ENCODE measurements around the gene GMPS.
"Not testable (repeated sequence)": the region's sequence is repeated elsewhere in the genome, so short reads cannot be mapped to it uniquely, and the experiment has no call there.

Gene GMPS

DNA sequence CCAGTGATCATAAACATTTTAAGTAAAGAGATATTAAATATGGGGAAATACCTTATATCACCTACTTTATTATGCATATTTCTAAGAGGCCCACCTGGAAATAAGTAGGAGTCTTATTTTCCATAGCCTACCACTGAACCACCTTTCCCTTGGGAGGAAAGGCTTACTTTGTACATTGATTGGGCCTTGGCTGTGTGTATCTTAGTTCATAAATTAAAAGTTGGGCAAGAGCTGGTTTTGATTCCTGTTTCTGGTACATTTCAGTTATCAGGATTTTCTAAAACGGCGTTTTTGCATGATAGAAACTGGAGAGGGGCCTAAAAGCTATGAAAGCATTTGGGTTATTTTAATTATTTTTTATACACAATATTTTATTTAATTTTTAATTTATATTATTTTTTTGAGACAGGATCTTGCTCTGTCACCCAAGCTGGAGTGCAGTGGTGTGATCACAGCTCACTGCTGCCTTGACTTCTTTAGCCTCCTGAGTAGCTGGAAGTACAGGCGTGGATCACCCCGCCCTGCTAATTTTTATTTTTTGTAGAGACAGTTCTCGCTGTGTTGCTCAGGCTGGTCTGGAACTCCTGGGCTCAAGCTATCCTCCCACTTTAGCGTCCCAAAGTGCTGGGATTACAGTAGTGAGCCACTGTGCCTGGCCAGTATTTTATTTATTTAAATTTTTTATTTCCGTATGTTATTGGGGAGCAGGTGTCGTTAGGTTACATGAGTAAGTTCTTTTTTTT lies 2.6 kb downstream of the GMPS start:
- peak overlapping the region; percentile 84 for H3K4me3 ChIP-seq (ENCODE audit: low read depth, low read length)
- H2AFZ ChIP-seq (ENCODE audit: low read length, unreplicated experiment), result no peak overlapping the region
- H3K4me1 ChIP-seq (ENCODE audit: control insufficient read depth, insufficient read depth, low read length, unreplicated experiment), result peaks cover 19% of the 10 kb centered on the region
- H3K36me3 ChIP-seq (ENCODE audit: insufficient read depth, low read length), result no peaks in the 10 kb centered on the region
- no peaks in the 10 kb centered on the region for H3K27me3 ChIP-seq (ENCODE audit: insufficient read depth, low read length)
- peaks cover 74% of the 10 kb centered on the region for H3K79me2 ChIP-seq (ENCODE audit: control insufficient read depth, insufficient read depth, low read length, unreplicated experiment)
- no peak overlapping the region for H3K27ac ChIP-seq (ENCODE audit: low read depth, low read length)

DNA sequence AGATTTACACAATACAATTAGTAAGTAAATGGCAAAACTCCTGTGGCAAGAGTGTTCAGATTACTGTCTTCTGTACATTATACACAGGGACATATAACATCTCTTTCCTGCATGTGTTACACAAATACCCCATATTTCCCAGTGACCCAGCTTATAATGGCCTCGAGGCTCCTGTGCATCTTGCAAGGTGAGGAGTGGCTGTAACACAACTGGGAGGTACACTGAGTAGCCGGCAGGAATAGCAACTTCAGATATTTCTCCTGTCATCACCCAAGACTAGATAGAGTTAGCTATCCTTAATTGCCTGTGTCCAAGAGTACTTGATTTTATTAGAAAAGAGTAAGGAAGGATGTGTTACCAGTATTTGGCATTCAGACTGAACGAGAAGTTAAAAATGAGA lies 5.6 kb downstream of the GMPS start:
- Histone ChIP-seq H3K4me1 (ENCODE audit: control insufficient read depth, insufficient read depth, low read length, unreplicated experiment) (peaks cover 13% of the 10 kb centered on the region), H3K27ac (ENCODE audit: low read depth, low read length) (no peak overlapping the region), H2AFZ (ENCODE audit: low read length, unreplicated experiment) (no peak overlapping the region), H3K4me3 (ENCODE audit: low read depth, low read length) (no peak overlapping the region), H3K79me2 (ENCODE audit: control insufficient read depth, insufficient read depth, low read length, unreplicated experiment) (peaks cover 98% of the 10 kb centered on the region), H3K36me3 (ENCODE audit: insufficient read depth, low read length) (no peaks in the 10 kb centered on the region), H3K27me3 (ENCODE audit: insufficient read depth, low read length) (no peaks in the 10 kb centered on the region)

DNA sequence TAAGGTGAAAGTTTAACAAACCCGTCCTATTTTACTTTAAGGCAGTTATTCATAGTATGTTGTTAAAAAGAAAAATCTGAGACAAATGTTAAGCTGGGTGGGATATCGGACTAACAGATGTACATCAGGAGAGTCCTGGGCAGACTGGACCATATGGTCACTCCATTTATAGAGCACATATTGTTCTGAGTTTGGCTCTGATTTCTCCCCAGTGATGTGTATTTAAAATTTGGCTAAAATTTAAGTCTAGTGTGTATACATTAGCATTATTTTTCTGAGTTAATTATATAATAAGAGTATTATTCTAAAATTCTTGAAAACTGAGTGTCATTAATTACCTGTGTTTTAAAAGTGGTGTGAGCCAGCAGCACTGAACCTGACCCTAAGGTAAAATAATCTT lies 6.1 kb downstream of the GMPS start:
- H3K79me2 ChIP-seq (ENCODE audit: control insufficient read depth, insufficient read depth, low read length, unreplicated experiment), result peaks cover 98% of the 10 kb centered on the region
- no peak overlapping the region for H3K4me3 ChIP-seq (ENCODE audit: low read depth, low read length)
- H3K4me1 ChIP-seq (ENCODE audit: control insufficient read depth, insufficient read depth, low read length, unreplicated experiment), result peaks cover 13% of the 10 kb centered on the region
- no peaks in the 10 kb centered on the region for H3K36me3 ChIP-seq (ENCODE audit: insufficient read depth, low read length)
- H3K27ac ChIP-seq (ENCODE audit: low read depth, low read length), result no peak overlapping the region
- H2AFZ ChIP-seq (ENCODE audit: low read length, unreplicated experiment), result no peak overlapping the region
- no peaks in the 10 kb centered on the region for H3K27me3 ChIP-seq (ENCODE audit: insufficient read depth, low read length)

DNA sequence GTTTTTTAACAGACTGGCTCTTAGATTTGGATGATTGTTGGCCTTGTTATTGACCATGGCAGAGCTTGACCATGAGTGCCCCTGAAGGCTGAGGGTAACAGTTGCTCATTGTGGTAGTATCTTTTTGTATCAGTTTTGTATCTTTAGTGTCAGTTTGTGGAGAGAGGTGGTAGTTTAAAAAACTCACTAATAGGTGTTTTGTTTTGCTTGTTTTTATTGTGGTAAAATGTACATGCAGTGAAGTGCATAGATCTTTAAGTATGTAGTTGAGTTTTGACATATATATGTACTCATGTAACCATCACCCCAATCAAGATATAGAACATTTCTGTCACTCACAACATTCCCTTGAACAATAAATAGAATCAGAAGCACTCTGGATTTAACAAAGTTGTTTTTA lies 9.8 kb downstream of the GMPS start:
- Histone ChIP-seq H3K27me3 (ENCODE audit: insufficient read depth, low read length) (no peaks in the 10 kb centered on the region), H3K27ac (ENCODE audit: low read depth, low read length) (no peak overlapping the region), H3K79me2 (ENCODE audit: control insufficient read depth, insufficient read depth, low read length, unreplicated experiment) (peaks cover 89% of the 10 kb centered on the region), H2AFZ (ENCODE audit: low read length, unreplicated experiment) (no peak overlapping the region), H3K4me1 (ENCODE audit: control insufficient read depth, insufficient read depth, low read length, unreplicated experiment) (peaks cover under 1% of the 10 kb centered on the region), H3K36me3 (ENCODE audit: insufficient read depth, low read length) (no peaks in the 10 kb centered on the region), H3K4me3 (ENCODE audit: low read depth, low read length) (no peak overlapping the region)

GRCh38 chr3:155884292-155884691 lies 13.8 kb downstream of the GMPS start:
- H3K4me3 ChIP-seq (ENCODE audit: low read depth, low read length), result no peak overlapping the region
- H3K4me1 ChIP-seq (ENCODE audit: control insufficient read depth, insufficient read depth, low read length, unreplicated experiment), result peaks cover 6% of the 10 kb centered on the region
- H3K79me2 ChIP-seq (ENCODE audit: control insufficient read depth, insufficient read depth, low read length, unreplicated experiment), result peaks cover 85% of the 10 kb centered on the region
- H2AFZ ChIP-seq (ENCODE audit: low read length, unreplicated experiment), result no peak overlapping the region
- no peak overlapping the region for H3K27ac ChIP-seq (ENCODE audit: low read depth, low read length)
- no peaks in the 10 kb centered on the region for H3K27me3 ChIP-seq (ENCODE audit: insufficient read depth, low read length)
- H3K36me3 ChIP-seq (ENCODE audit: insufficient read depth, low read length), result no peaks in the 10 kb centered on the region

- Histone ChIP-seq H3K4me1 (ENCODE audit: control insufficient read depth, insufficient read depth, low read length, unreplicated experiment) (peaks cover 15% of the 10 kb centered on the region), H3K79me2 (ENCODE audit: control insufficient read depth, insufficient read depth, low read length, unreplicated experiment) (peaks cover 84% of the 10 kb centered on the region), H3K27me3 (ENCODE audit: insufficient read depth, low read length) (no peaks in the 10 kb centered on the region), H3K4me3 (ENCODE audit: low read depth, low read length) (no peak overlapping the region), H2AFZ (ENCODE audit: low read length, unreplicated experiment) (no peak overlapping the region), H3K27ac (ENCODE audit: low read depth, low read length) (no peak overlapping the region), H3K36me3 (ENCODE audit: insufficient read depth, low read length) (no peaks in the 10 kb centered on the region)
These were observed 14.8 kb downstream of the GMPS start for GRCh38 chr3:155885292-155885691.

GRCh38 chr3:155886348-155886747 lies 15.9 kb downstream of the GMPS start:
- peaks cover 20% of the 10 kb centered on the region for H3K4me1 ChIP-seq (ENCODE audit: control insufficient read depth, insufficient read depth, low read length, unreplicated experiment)
- not testable (repeated sequence) for H3K27ac ChIP-seq (ENCODE audit: low read depth, low read length); H3K36me3 ChIP-seq (ENCODE audit: insufficient read depth, low read length); H3K27me3 ChIP-seq (ENCODE audit: insufficient read depth, low read length); H3K4me3 ChIP-seq (ENCODE audit: low read depth, low read length); H2AFZ ChIP-seq (ENCODE audit: low read length, unreplicated experiment)
- peaks cover 82% of the 10 kb centered on the region for H3K79me2 ChIP-seq (ENCODE audit: control insufficient read depth, insufficient read depth, low read length, unreplicated experiment)

GRCh38 chr3:155886915-155887314 lies 16.5 kb downstream of the GMPS start:
- Histone ChIP-seq H2AFZ (ENCODE audit: low read length, unreplicated experiment) (no peak overlapping the region), H3K4me3 (ENCODE audit: low read depth, low read length) (no peak overlapping the region), H3K27ac (ENCODE audit: low read depth, low read length) (no peak overlapping the region), H3K27me3 (ENCODE audit: insufficient read depth, low read length) (no peaks in the 10 kb centered on the region), H3K79me2 (ENCODE audit: control insufficient read depth, insufficient read depth, low read length, unreplicated experiment) (peaks cover 80% of the 10 kb centered on the region), H3K36me3 (ENCODE audit: insufficient read depth, low read length) (no peaks in the 10 kb centered on the region), H3K4me1 (ENCODE audit: control insufficient read depth, insufficient read depth, low read length, unreplicated experiment) (peaks cover 20% of the 10 kb centered on the region)

- H3K4me3 ChIP-seq (ENCODE audit: low read depth, low read length), result no peak overlapping the region
- peaks cover 77% of the 10 kb centered on the region for H3K79me2 ChIP-seq (ENCODE audit: control insufficient read depth, insufficient read depth, low read length, unreplicated experiment)
- H2AFZ ChIP-seq (ENCODE audit: low read length, unreplicated experiment), result no peak overlapping the region
- peaks cover 5% of the 10 kb centered on the region; the same call in 1 of the 2 replicates for H3K36me3 ChIP-seq (ENCODE audit: insufficient read depth, low read length)
- peaks cover 20% of the 10 kb centered on the region for H3K4me1 ChIP-seq (ENCODE audit: control insufficient read depth, insufficient read depth, low read length, unreplicated experiment)
- H3K27ac ChIP-seq (ENCODE audit: low read depth, low read length), result no peak overlapping the region
- no peaks in the 10 kb centered on the region for H3K27me3 ChIP-seq (ENCODE audit: insufficient read depth, low read length)
These were observed 18.8 kb downstream of the GMPS start for GRCh38 chr3:155889212-155889611.

- no peak overlapping the region for H3K4me3 ChIP-seq (ENCODE audit: low read depth, low read length)
- H3K36me3 ChIP-seq (ENCODE audit: insufficient read depth, low read length), result peaks cover 12% of the 10 kb centered on the region; the same call in 1 of the 2 replicates
- H2AFZ ChIP-seq (ENCODE audit: low read length, unreplicated experiment), result no peak overlapping the region
- H3K79me2 ChIP-seq (ENCODE audit: control insufficient read depth, insufficient read depth, low read length, unreplicated experiment), result peaks cover 70% of the 10 kb centered on the region
- no peaks in the 10 kb centered on the region for H3K27me3 ChIP-seq (ENCODE audit: insufficient read depth, low read length)
- H3K4me1 ChIP-seq (ENCODE audit: control insufficient read depth, insufficient read depth, low read length, unreplicated experiment), result peaks cover 20% of the 10 kb centered on the region
- no peak overlapping the region for H3K27ac ChIP-seq (ENCODE audit: low read depth, low read length)
These were observed 19.5 kb downstream of the GMPS start for GRCh38 chr3:155889952-155890351.

DNA sequence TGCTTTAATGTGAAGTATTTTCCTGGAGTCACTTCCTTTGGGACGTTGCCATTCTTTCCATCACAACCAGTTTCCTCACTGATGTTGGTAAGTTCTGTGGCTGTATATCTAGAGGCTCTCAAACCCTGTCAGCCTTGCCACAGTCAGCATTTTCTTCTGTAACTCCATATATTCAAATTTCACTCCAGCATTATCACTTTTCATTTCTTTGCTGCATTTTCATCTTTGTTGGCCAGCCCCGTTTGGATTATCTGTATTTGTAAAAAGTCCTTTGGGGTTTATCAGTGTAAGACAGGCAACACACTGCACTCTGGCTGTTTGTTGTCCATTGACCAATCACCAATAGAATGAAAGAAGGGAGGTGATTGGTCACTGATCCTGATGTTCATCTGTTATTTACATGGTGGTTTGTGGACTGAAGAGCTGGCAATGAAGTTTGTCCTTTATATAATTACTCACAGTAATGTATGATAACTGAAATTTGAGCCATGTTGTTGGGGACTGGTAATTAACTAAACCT lies 20.3 kb downstream of the GMPS start:
- Histone ChIP-seq H3K79me2 (ENCODE audit: control insufficient read depth, insufficient read depth, low read length, unreplicated experiment) (peaks cover 62% of the 10 kb centered on the region), H2AFZ (ENCODE audit: low read length, unreplicated experiment) (no peak overlapping the region), H3K27me3 (ENCODE audit: insufficient read depth, low read length) (no peaks in the 10 kb centered on the region), H3K36me3 (ENCODE audit: insufficient read depth, low read length) (peaks cover 15% of the 10 kb centered on the region; the same call in 1 of the 2 replicates), H3K4me1 (ENCODE audit: control insufficient read depth, insufficient read depth, low read length, unreplicated experiment) (peaks cover 20% of the 10 kb centered on the region), H3K4me3 (ENCODE audit: low read depth, low read length) (peak overlapping the region; percentile 15; the same call in 1 of the 2 replicates), H3K27ac (ENCODE audit: low read depth, low read length) (no peak overlapping the region)

Data from ACC112 (cell line).